WTC11 (cell line): ENCODE data around the gene COX10. TPM values are rescaled to one million over a fixed set of nuclear protein-coding genes. Genes with fewer than 3 reads are reported as not detected.

ENCODE experiments used
- ATAC-seq: fragments of 200-7000 bp; cut with Tn5 transposase; 2 replicates; pipeline ENCODE4 v1.10.0; 2021; ENCODE audit warnings: mild to moderate bottlenecking, moderate library complexity
- CTCF ChIA-PET: fragments of 300-600 bp; sonication (Branson Sonifier 250); formaldehyde crosslinking; loops from one replicate; lab custom pipeline; 2021; ENCODE audit warnings: antibody characterized with exemption; lab: Charles Lee
- POLR2A ChIA-PET: fragments of 350-600 bp; sonication (Branson Sonifier 250); formaldehyde crosslinking; loops from one replicate; lab custom pipeline; 2021; ENCODE audit warnings: antibody characterized with exemption; lab: Charles Lee
- DNase-seq: peaks from one replicate; pipeline ENCODE4 v3.0.0; 2021; ENCODE audit warnings: low spot score
- H3K27ac Mint-ChIP-seq: 2 replicates; pipeline ENCODE4 v1.8.0; 2021; ENCODE audit warnings: mixed read lengths
- H3K27me3 Mint-ChIP-seq: 2 replicates; pipeline ENCODE4 v1.8.0; 2021; ENCODE audit warnings: low read depth, mild to moderate bottlenecking, moderate library complexity, mixed read lengths
- H3K36me3 Mint-ChIP-seq: 2 replicates; pipeline ENCODE4 v1.8.0; 2021; ENCODE audit warnings: mixed read lengths
- H3K4me1 Mint-ChIP-seq: 2 replicates; pipeline ENCODE4 v1.8.0; 2022; ENCODE audit warnings: mixed read lengths
- H3K4me3 Mint-ChIP-seq: 2 replicates; pipeline ENCODE4 v1.8.0; 2021; ENCODE audit warnings: mild to moderate bottlenecking, moderate library complexity, mixed read lengths
- H3K9me3 Mint-ChIP-seq: 2 replicates; pipeline ENCODE4 v1.8.0; 2021; ENCODE audit warnings: mixed read lengths
- E2F4 ChIP-seq: sonication (generic); formaldehyde crosslinking; IDR thresholded peaks from 2 replicates; pipeline ENCODE4 v1.8.1; 2022; ENCODE audit warnings: low read depth, mild to moderate bottlenecking, moderate library complexity, missing genetic modification reagents, borderline replicate concordance
- ESRRA ChIP-seq: sonication (generic); formaldehyde crosslinking; IDR thresholded peaks from 2 replicates; pipeline ENCODE4 v1.8.1; 2022; ENCODE audit warnings: mild to moderate bottlenecking, missing genetic modification reagents, borderline replicate concordance
- FOXK1 ChIP-seq: sonication (generic); formaldehyde crosslinking; IDR thresholded peaks from 2 replicates; pipeline ENCODE4 v1.8.0; 2022; ENCODE audit warnings: mild to moderate bottlenecking, moderate library complexity, missing genetic modification reagents
- PRRX2 ChIP-seq: fragments of 250-450 bp; sonication (Bioruptor Pico); IDR thresholded peaks from 2 replicates; pipeline ENCODE4 v1.8.0; 2021; ENCODE audit warnings: mild to moderate bottlenecking
- RORB ChIP-seq: fragments of 250-450 bp; sonication (Bioruptor Pico); IDR thresholded peaks from 2 replicates; pipeline ENCODE4 v1.9.0; 2021; ENCODE audit warnings: mild to moderate bottlenecking
- SMAD4 ChIP-seq: sonication (generic); formaldehyde crosslinking; IDR thresholded peaks from 2 replicates; pipeline ENCODE4 v1.8.0; 2022; ENCODE audit warnings: mild to moderate bottlenecking, missing genetic modification reagents
- SP1 ChIP-seq: sonication (generic); formaldehyde crosslinking; conservative IDR thresholded peaks from 2 replicates; pipeline ENCODE4 v1.8.1; 2022; ENCODE audit warnings: missing genetic modification reagents
- TCF7 ChIP-seq: sonication (generic); formaldehyde crosslinking; IDR thresholded peaks from 2 replicates; pipeline ENCODE4 v1.8.0; 2022; ENCODE audit warnings: mild to moderate bottlenecking, low read depth, missing genetic modification reagents, moderate library complexity
- TEAD1 ChIP-seq: sonication (generic); formaldehyde crosslinking; IDR thresholded peaks from 2 replicates; pipeline ENCODE4 v1.8.0; 2022; ENCODE audit warnings: mild to moderate bottlenecking, missing genetic modification reagents
- USF1 ChIP-seq: sonication (generic); formaldehyde crosslinking; IDR thresholded peaks from 2 replicates; pipeline ENCODE4 v1.8.0; 2022; ENCODE audit warnings: mild to moderate bottlenecking, missing genetic modification reagents
- ZBTB21 ChIP-seq: sonication (generic); formaldehyde crosslinking; IDR thresholded peaks from 2 replicates; pipeline ENCODE4 v1.8.1; 2023; ENCODE audit warnings: mild to moderate bottlenecking, missing genetic modification reagents, borderline replicate concordance
- ZNF281 ChIP-seq: sonication (generic); formaldehyde crosslinking; IDR thresholded peaks from 2 replicates; pipeline ENCODE4 v1.8.0; 2023; ENCODE audit warnings: mild to moderate bottlenecking, missing genetic modification reagents
- ZNF317 ChIP-seq: sonication (generic); formaldehyde crosslinking; IDR thresholded peaks from 2 replicates; pipeline ENCODE4 v1.8.1; 2023; ENCODE audit warnings: low read depth, mild to moderate bottlenecking, moderate library complexity, missing genetic modification reagents, borderline replicate concordance
- ZNF416 ChIP-seq: fragments of 250-450 bp; sonication (Bioruptor Pico); IDR thresholded peaks from 2 replicates; pipeline ENCODE4 v1.9.0; 2021; ENCODE audit warnings: mild to moderate bottlenecking, inconsistent platforms
- ZNF423 ChIP-seq: fragments of 250-450 bp; sonication (Bioruptor Pico); IDR thresholded peaks from 2 replicates; pipeline ENCODE4 v2.1.2; 2022; ENCODE audit warnings: mild to moderate bottlenecking, moderate library complexity
- ZNF532 ChIP-seq: fragments of 250-450 bp; sonication (Bioruptor Pico); IDR thresholded peaks from 2 replicates; pipeline ENCODE4 v1.9.0; 2021; ENCODE audit warnings: mild to moderate bottlenecking, borderline replicate concordance
- total RNA-seq: library from RNA; stranded (reverse); gene quantifications from 3 replicates; pipeline ENCODE4 v1.2.3, GENCODE V29; 2021
- TF ChIP-seq, protein P1 (sequence below): sonication (generic); formaldehyde crosslinking; IDR thresholded peaks from 2 replicates; pipeline ENCODE4 v1.8.0; 2022; ENCODE audit warnings: mild to moderate bottlenecking, missing genetic modification reagents
- TF ChIP-seq, protein P2 (sequence below): sonication (generic); formaldehyde crosslinking; IDR thresholded peaks from 2 replicates; pipeline ENCODE4 v1.8.1; 2022; ENCODE audit warnings: low read depth, missing genetic modification reagents, borderline replicate concordance

Gene COX10
- total RNA-seq, 1 experiment from 2014 or later: 22.0 TPM

- TF ChIP-seq ZNF532: no peak
- TF ChIP-seq E2F4: no peak
- TF ChIP-seq ESRRA: no peak
- no peak for TF ChIP-seq TCF7 (CRISPR knock-in tag)
- TF ChIP-seq TEAD1 (CRISPR knock-in tag): no peak
Measured at GRCh38 chr17:14048169-14048568, 21.1 kb upstream of the COX10 start (continued).

GRCh38 chr17:14050616-14051015 lies 18.7 kb upstream of the COX10 start:
- H3K9me3 Mint-ChIP-seq: peaks cover 3% of the 10 kb centered on the region; the same call in 1 of the 2 replicates
- H3K27me3 Mint-ChIP-seq: no peaks in the 10 kb centered on the region
- peaks cover 2% of the 10 kb centered on the region; the same call in 1 of the 2 replicates for H3K36me3 Mint-ChIP-seq
- peaks cover 3% of the 10 kb centered on the region; the same call in 1 of the 2 replicates for H3K4me1 Mint-ChIP-seq
- POLR2A ChIA-PET: no interaction called here
- CTCF ChIA-PET: no interaction called here
- no peak overlapping the region for H3K27ac Mint-ChIP-seq
- no peak overlapping the region for H3K4me3 Mint-ChIP-seq
- no peak for DNase-seq
- no peak for ATAC-seq
- TF ChIP-seq ZNF281: no peak
- no peak for TF ChIP-seq SP1 (CRISPR knock-in tag)
- no peak for TF ChIP-seq E2F4
- no peak for TF ChIP-seq PRRX2 (CRISPR knock-in tag)
- no peak for TF ChIP-seq FOXK1 (CRISPR knock-in tag)
- TF ChIP-seq ZNF416 (CRISPR knock-in tag): no peak
- TF ChIP-seq RORB (CRISPR knock-in tag): no peak
- no peak for TF ChIP-seq ZNF532
- no peak for TF ChIP-seq ZBTB21 (CRISPR knock-in tag)
- TF ChIP-seq ZNF423 (CRISPR knock-in tag): no peak
- no peak for TF ChIP-seq ZNF317 (CRISPR knock-in tag)
- TF ChIP-seq USF1 (CRISPR knock-in tag): no peak
- TF ChIP-seq SMAD4 (CRISPR knock-in tag): no peak
- TF ChIP-seq, protein P1, sequence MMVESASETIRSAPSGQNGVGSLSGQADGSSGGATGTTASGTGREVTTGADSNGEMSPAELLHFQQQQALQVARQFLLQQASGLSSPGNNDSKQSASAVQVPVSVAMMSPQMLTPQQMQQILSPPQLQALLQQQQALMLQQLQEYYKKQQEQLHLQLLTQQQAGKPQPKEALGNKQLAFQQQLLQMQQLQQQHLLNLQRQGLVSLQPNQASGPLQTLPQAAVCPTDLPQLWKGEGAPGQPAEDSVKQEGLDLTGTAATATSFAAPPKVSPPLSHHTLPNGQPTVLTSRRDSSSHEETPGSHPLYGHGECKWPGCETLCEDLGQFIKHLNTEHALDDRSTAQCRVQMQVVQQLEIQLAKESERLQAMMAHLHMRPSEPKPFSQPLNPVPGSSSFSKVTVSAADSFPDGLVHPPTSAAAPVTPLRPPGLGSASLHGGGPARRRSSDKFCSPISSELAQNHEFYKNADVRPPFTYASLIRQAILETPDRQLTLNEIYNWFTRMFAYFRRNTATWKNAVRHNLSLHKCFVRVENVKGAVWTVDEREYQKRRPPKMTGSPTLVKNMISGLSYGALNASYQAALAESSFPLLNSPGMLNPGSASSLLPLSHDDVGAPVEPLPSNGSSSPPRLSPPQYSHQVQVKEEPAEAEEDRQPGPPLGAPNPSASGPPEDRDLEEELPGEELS (CRISPR knock-in tag): no peak
- TF ChIP-seq, protein P2, sequence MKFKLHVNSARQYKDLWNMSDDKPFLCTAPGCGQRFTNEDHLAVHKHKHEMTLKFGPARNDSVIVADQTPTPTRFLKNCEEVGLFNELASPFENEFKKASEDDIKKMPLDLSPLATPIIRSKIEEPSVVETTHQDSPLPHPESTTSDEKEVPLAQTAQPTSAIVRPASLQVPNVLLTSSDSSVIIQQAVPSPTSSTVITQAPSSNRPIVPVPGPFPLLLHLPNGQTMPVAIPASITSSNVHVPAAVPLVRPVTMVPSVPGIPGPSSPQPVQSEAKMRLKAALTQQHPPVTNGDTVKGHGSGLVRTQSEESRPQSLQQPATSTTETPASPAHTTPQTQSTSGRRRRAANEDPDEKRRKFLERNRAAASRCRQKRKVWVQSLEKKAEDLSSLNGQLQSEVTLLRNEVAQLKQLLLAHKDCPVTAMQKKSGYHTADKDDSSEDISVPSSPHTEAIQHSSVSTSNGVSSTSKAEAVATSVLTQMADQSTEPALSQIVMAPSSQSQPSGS (CRISPR knock-in tag): no peak
